Karpas-422 (cell line): Measurements from ENCODE around the gene PDCD5. TPM values are rescaled to one million over a fixed set of nuclear protein-coding genes. Genes with fewer than 3 reads are reported as not detected.
"Not testable (repeated sequence)": the region's sequence is repeated elsewhere in the genome, so short reads cannot be mapped to it uniquely, and the experiment has no call there.

Experiments
- DNase-seq: peaks from one replicate; pipeline ENCODE4 v3.0.0-alpha.2; 2015
- H2AFZ ChIP-seq: fragments of 200-600 bp; sonication (generic); 2 replicates; pipeline ENCODE4 v1.6.1; 2014; ENCODE audit warnings: antibody characterized with exemption, low read length, mixed read lengths
- H3K27ac ChIP-seq: fragments of 200-600 bp; sonication (generic); 2 replicates; pipeline ENCODE4 v1.5.1; 2014; ENCODE audit warnings: mild to moderate bottlenecking, low read length, moderate library complexity
- H3K27me3 ChIP-seq: fragments of 200-600 bp; sonication (generic); 2 replicates; pipeline ENCODE4 v1.6.1; 2014; ENCODE audit warnings: low read length, mixed read lengths
- H3K36me3 ChIP-seq: fragments of 200-600 bp; sonication (generic); 2 replicates; pipeline ENCODE4 v1.6.1; 2014; ENCODE audit warnings: low read length, mixed read lengths; ENCODE audit not compliant: insufficient read depth
- H3K4me1 ChIP-seq: fragments of 200-600 bp; sonication (generic); 2 replicates; pipeline ENCODE4 v1.6.1; 2014; ENCODE audit warnings: mild to moderate bottlenecking, low read length, mixed read lengths
- H3K4me2 ChIP-seq: fragments of 200-600 bp; sonication (generic); 2 replicates; pipeline ENCODE4 v1.6.1; 2014; ENCODE audit warnings: low read length, low read depth, mild to moderate bottlenecking; ENCODE audit not compliant: poor library complexity, severe bottlenecking
- H3K4me3 ChIP-seq: fragments of 200-600 bp; sonication (generic); 2 replicates; pipeline ENCODE4 v1.5.1; 2014; ENCODE audit warnings: mild to moderate bottlenecking, antibody characterized with exemption, low read length, mixed read lengths
- H3K79me2 ChIP-seq: fragments of 200-600 bp; sonication (generic); 2 replicates; pipeline ENCODE4 v1.6.1; 2014; ENCODE audit warnings: mild to moderate bottlenecking, low read length, mixed read lengths
- H3K9ac ChIP-seq: fragments of 200-600 bp; sonication (generic); 2 replicates; pipeline ENCODE4 v1.6.0; 2014; ENCODE audit warnings: low read length
- H3K9me2 ChIP-seq: fragments of 200-600 bp; sonication (generic), shearing (Covaris generic); replicated peaks from 2 replicates; pipeline ENCODE4 v1.6.0; 2014; ENCODE audit warnings: mild to moderate bottlenecking, low read length, moderate library complexity; ENCODE audit not compliant: insufficient read depth
- H3K9me3 ChIP-seq: fragments of 300-700, 200-600 bp; sonication (generic); 2 replicates; pipeline ENCODE4 v1.6.1; 2014; ENCODE audit warnings: low read length, mixed read lengths
- H4K20me1 ChIP-seq: fragments of 200-600 bp; sonication (generic); 2 replicates; pipeline ENCODE4 v1.6.1; 2014; ENCODE audit warnings: mild to moderate bottlenecking, antibody characterized with exemption, low read length, low read depth; ENCODE audit not compliant: insufficient read depth
- total RNA-seq: library from RNA; depleted of rRNA; stranded (reverse); fragments of >200 nt; shearing (Covaris generic); gene quantifications from 2 replicates; pipeline ENCODE4 v1.2.3, GENCODE V29; 2014; ENCODE audit warnings: low replicate concordance; rRNA removed

The PDCD5 gene
- 115 and 150 TPM in 2 replicates for total RNA-seq

- Histone ChIP-seq H3K9ac (peak within 1 kb of the TSS; percentile 91), H2AFZ (peak within 1 kb of the TSS; percentile 89), H3K27ac (peak within 1 kb of the TSS; percentile 47; the same call in 1 of the 2 replicates), H3K9me2 (no peaks in the 10 kb centered on the region), H3K36me3 (peaks cover 20% of the 10 kb centered on the region; the same call in 1 of the 2 replicates), H4K20me1 (no peaks in the 10 kb centered on the region), H3K4me2 (peak within 1 kb of the TSS; percentile 93), H3K79me2 (peaks cover 30% of the 10 kb centered on the region), H3K4me3 (peak within 1 kb of the TSS; percentile 94), H3K27me3 (no peaks in the 10 kb centered on the region), H3K4me1 (peaks cover 16% of the 10 kb centered on the region), H3K9me3 (no peaks in the 10 kb centered on the region)
- DNase-seq: peak; percentile 97
Observed at GRCh38 chr19:32580901-32581704, at the start of gene PDCD5. TSS of gene PDCD5 (plus strand) at chr19:32581190. CDS start at chr19:32581262, 72 bp downstream.

GRCh38 chr19:32532233-32532632 is 48.8 kb upstream of the PDCD5 start:
- no peaks in the 10 kb centered on the region for H3K79me2 ChIP-seq
- no peak overlapping the region for H3K4me3 ChIP-seq
- peaks cover 9% of the 10 kb centered on the region; the same call in 1 of the 2 replicates for H3K4me1 ChIP-seq
- no peak overlapping the region for H3K4me2 ChIP-seq
- no peak overlapping the region for H3K27ac ChIP-seq
- H3K27me3 ChIP-seq: no peaks in the 10 kb centered on the region
- no peak overlapping the region for H3K9ac ChIP-seq
- no peaks in the 10 kb centered on the region for H4K20me1 ChIP-seq
- DNase-seq: no peak
- H3K36me3 ChIP-seq: no peaks in the 10 kb centered on the region
- no peak overlapping the region for H2AFZ ChIP-seq
- H3K9me3 ChIP-seq: peaks cover 6% of the 10 kb centered on the region
- no peaks in the 10 kb centered on the region for H3K9me2 ChIP-seq

GRCh38 chr19:32537580-32537979 is 43.4 kb upstream of the PDCD5 start:
- Histone ChIP-seq H3K27me3 (no peaks in the 10 kb centered on the region), H2AFZ (no peak overlapping the region), H3K27ac (no peak overlapping the region), H3K79me2 (no peaks in the 10 kb centered on the region), H3K4me2 (no peak overlapping the region), H4K20me1 (no peaks in the 10 kb centered on the region), H3K9ac (no peak overlapping the region), H3K4me1 (peaks cover under 1% of the 10 kb centered on the region; the same call in 1 of the 2 replicates), H3K9me2 (no peaks in the 10 kb centered on the region), H3K9me3 (no peaks in the 10 kb centered on the region), H3K4me3 (no peak overlapping the region), H3K36me3 (no peaks in the 10 kb centered on the region)
- DNase-seq: no peak

- H3K4me2 ChIP-seq: no peak overlapping the region
- H3K79me2 ChIP-seq: no peaks in the 10 kb centered on the region
- H3K27ac ChIP-seq: no peak overlapping the region
- no peaks in the 10 kb centered on the region for H3K4me1 ChIP-seq
- H3K27me3 ChIP-seq: no peaks in the 10 kb centered on the region
- no peak for DNase-seq
- no peaks in the 10 kb centered on the region for H3K9me3 ChIP-seq
- H3K9ac ChIP-seq: no peak overlapping the region
- no peak overlapping the region for H3K4me3 ChIP-seq
- no peaks in the 10 kb centered on the region for H4K20me1 ChIP-seq
- H3K9me2 ChIP-seq: no peaks in the 10 kb centered on the region
- H2AFZ ChIP-seq: no peak overlapping the region
- H3K36me3 ChIP-seq: no peaks in the 10 kb centered on the region
Observed at GRCh38 chr19:32539240-32539916, 41.6 kb upstream of the PDCD5 start.

- no peaks in the 10 kb centered on the region for H3K4me1 ChIP-seq
- no peak overlapping the region for H3K4me2 ChIP-seq
- H4K20me1 ChIP-seq: no peaks in the 10 kb centered on the region
- H3K36me3 ChIP-seq: no peaks in the 10 kb centered on the region
- H3K9me3 ChIP-seq: no peaks in the 10 kb centered on the region
- H3K4me3 ChIP-seq: no peak overlapping the region
- H3K27me3 ChIP-seq: no peaks in the 10 kb centered on the region
- H3K9ac ChIP-seq: no peak overlapping the region
- DNase-seq: no peak
- H3K79me2 ChIP-seq: no peaks in the 10 kb centered on the region
- H3K27ac ChIP-seq: no peak overlapping the region
- H3K9me2 ChIP-seq: no peaks in the 10 kb centered on the region
- H2AFZ ChIP-seq: no peak overlapping the region
Observed at GRCh38 chr19:32540621-32541020, 40.4 kb upstream of the PDCD5 start.

GRCh38 chr19:32541376-32541775 is 39.6 kb upstream of the PDCD5 start:
- not testable (repeated sequence) for DNase-seq, H3K79me2 ChIP-seq, H3K9me3 ChIP-seq, H4K20me1 ChIP-seq, H3K27me3 ChIP-seq, H3K27ac ChIP-seq, H3K4me1 ChIP-seq, H3K9ac ChIP-seq, H3K4me3 ChIP-seq, H3K9me2 ChIP-seq, H2AFZ ChIP-seq, H3K4me2 ChIP-seq, H3K36me3 ChIP-seq

GRCh38 chr19:32542477-32543108 is 38.4 kb upstream of the PDCD5 start:
- H3K9me2 ChIP-seq: no peaks in the 10 kb centered on the region
- no peaks in the 10 kb centered on the region for H3K9me3 ChIP-seq
- no peaks in the 10 kb centered on the region for H3K36me3 ChIP-seq
- H4K20me1 ChIP-seq: no peaks in the 10 kb centered on the region
- H3K27me3 ChIP-seq: no peaks in the 10 kb centered on the region
- no peak overlapping the region for H3K4me2 ChIP-seq
- no peak overlapping the region for H3K4me3 ChIP-seq
- no peak overlapping the region for H2AFZ ChIP-seq
- H3K79me2 ChIP-seq: no peaks in the 10 kb centered on the region
- no peak for DNase-seq
- no peak overlapping the region for H3K27ac ChIP-seq
- H3K4me1 ChIP-seq: no peaks in the 10 kb centered on the region
- no peak overlapping the region for H3K9ac ChIP-seq
